Uterus (tissue), 2 donors: ENCODE measurements around the gene RO60.

Experiments used
- POLR2A ChIP-seq, 2 donors: fragments of 450-650 bp; IDR thresholded peaks; one replicate each; pipeline ENCODE4 v1.6.1; 2016; ENCODE audit warnings: antibody characterized with exemption in 2 of 2, mild to moderate bottlenecking in 1 of 2, moderate library complexity in 1 of 2
- TF ChIP-seq, protein P1 (sequence below), 4 experiments: fragments of 200-600 bp in 2 of 4; fragments of 450-650 bp in 2 of 4; sonication (generic) in 2 of 4; IDR thresholded peaks; one replicate each; pipeline ENCODE4 v1.5.1; 2016 to 2019; ENCODE audit warnings: antibody characterized with exemption in 4 of 4, mild to moderate bottlenecking in 2 of 4, moderate library complexity in 1 of 4

DNA sequence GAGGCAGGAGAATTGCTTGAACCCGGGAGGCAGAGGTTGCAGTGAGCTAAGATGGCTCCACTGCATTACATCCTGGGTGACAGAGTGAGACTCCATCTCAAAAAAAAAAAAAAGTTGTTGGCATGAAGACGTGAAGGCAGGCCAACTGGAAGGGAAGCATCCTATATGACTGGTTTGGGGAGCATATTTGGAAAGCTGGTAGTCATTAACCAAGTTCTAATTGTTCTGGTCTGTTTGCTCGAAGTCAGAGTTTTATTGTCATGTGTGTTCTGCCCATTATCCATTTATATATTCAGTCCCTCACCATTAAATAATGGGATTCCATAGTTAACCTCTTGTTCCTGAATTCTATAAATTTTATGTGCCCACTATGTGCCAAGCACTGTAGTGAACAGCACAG is 49.1 kb downstream of the RO60 start:
- TF ChIP-seq, protein P1, sequence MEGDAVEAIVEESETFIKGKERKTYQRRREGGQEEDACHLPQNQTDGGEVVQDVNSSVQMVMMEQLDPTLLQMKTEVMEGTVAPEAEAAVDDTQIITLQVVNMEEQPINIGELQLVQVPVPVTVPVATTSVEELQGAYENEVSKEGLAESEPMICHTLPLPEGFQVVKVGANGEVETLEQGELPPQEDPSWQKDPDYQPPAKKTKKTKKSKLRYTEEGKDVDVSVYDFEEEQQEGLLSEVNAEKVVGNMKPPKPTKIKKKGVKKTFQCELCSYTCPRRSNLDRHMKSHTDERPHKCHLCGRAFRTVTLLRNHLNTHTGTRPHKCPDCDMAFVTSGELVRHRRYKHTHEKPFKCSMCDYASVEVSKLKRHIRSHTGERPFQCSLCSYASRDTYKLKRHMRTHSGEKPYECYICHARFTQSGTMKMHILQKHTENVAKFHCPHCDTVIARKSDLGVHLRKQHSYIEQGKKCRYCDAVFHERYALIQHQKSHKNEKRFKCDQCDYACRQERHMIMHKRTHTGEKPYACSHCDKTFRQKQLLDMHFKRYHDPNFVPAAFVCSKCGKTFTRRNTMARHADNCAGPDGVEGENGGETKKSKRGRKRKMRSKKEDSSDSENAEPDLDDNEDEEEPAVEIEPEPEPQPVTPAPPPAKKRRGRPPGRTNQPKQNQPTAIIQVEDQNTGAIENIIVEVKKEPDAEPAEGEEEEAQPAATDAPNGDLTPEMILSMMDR (IDR thresholded peaks at IDR 0.05): no peak
- TF ChIP-seq POLR2A (IDR thresholded peaks at IDR 0.05): no peak
